GM19238 (cell line): ENCODE measurements around the gene AGBL4.

ENCODE experiments used
- DNase-seq: peaks from one replicate; pipeline ENCODE4 v3.0.0; 2011; ENCODE audit warnings: low spot score; ENCODE audit not compliant: insufficient read length

Gene AGBL4

DNA sequence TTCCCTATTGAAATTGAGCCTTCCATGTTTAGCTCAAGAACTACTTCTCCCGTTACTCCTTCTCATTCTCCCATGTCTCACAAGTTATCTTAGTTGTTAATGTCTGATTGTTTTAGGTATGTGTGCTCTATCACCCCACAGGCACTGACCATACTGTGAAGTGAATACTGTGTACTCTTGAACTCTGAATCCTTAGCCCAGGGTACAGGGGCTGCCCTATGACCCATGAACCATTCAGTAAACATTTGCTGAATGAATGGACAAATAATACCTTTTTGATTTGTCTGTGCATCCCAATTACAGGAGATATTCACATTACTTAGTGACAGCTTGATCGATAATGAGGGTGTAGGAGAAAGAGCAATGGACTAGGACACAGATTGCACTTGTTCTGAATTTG is 1077.7 kb downstream of the AGBL4 start:
- no peak for DNase-seq

DNA sequence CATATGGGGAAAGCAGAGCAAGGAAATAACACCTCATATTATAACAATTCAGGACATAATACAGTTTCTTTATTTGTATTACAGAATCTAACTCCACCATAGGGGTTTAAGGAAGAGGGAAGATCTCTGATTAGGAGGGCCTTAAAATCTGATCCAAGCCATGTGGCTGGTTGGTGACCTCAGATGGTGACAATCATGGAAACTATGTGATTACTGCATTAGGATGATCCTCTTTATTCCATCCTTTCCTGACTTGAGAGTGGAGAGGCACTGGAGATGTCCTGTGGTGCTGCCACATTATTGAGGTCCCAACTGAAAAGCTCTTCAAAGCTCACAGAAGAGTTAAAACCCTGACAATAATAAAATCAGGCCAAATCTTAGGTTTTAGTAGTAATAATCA is 1078.9 kb downstream of the AGBL4 start:
- no peak for DNase-seq

DNA sequence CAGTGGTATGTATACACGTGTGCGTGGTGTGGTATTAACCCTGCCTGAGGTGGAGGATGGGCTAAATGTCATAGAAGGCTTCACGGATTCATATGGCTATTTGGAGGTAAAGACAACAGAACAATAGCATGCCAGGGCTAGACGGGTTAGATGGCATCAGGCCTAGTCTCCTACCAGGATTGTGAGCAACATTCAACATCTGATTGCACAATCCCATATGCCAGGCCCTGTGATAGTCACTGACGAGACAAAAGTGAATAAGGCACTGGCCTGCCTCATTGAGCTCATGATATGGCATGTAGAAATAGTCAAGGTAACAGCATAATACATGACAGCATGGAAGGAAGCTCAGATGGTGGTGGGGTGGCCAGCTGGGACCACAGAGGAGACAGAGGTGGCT is 1079.9 kb downstream of the AGBL4 start:
- no peak for DNase-seq

DNA sequence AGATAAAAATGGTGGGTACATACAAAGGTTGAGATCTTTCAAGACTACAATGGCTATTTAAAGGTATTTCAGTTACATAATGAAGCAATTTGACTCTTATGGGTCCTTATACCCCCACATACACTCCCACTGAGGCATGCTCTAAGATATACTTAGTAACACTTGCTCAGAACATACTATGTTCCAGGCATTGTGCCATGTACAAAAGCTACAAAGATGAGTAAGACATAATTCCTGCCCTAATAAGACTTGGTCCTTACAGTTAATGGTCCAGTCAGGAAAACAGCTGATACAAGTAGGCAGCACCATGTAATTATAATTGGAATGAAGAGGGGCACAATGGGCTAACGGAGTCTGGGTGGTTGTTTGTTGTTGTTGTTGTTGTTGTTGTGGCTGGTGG is 1080.4 kb downstream of the AGBL4 start:
- DNase-seq = no peak

DNA sequence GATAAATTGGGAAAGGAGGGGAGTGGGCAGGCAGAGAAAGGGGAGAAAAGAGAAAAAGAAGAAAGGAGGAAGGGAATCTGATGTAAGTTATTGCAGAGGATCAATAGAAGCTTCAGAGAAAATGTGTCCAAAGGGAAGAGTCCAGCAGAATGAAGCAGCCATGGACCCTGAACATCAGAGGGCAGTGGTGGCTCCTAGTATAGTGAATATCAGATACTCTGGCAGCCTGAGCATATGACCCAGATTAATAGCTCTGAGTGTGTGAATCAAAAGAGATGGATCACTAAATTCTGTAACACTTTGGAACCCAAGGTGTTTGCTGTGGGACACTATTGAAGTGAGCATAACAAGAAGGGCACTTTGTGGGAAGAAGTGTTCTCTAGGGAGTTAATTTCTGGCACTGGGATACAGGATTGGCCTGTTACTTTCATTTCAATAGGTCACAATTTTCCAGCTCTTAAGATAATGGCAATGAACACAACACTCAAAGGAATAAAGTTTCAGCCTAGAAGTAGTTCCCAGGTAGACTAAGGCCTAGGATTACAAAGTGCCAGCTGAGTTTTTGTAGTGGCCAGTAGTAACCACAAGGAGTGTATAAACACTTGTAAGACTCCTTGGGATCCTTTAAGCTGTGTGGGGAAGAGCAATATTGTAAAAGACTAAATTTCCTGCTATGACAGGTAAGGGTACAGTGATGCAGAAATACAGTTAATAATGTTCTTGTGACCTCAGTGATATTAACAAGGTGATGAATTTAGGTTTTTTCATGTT is 1082.6 kb downstream of the AGBL4 start:
- no peak for DNase-seq

DNA sequence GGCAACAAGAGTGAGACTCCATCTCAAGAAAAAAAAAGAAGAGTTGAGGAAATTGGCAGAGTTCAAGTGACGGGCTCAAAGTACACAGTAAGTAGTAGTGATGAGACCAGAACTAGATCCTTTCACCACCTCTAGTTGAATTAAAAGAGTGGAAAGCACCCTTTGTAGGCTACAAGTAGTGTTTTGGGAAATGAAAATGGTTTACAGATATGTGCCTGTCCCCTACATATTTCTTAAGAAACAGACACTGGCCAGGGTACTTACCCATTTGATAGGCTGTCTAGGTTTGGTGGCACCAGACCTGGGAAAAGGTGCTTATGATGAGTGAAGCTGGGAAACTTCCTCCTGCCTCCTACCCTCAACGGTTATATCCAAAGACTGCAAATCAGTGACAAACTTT is 1083.4 kb downstream of the AGBL4 start:
- no peak for DNase-seq

DNA sequence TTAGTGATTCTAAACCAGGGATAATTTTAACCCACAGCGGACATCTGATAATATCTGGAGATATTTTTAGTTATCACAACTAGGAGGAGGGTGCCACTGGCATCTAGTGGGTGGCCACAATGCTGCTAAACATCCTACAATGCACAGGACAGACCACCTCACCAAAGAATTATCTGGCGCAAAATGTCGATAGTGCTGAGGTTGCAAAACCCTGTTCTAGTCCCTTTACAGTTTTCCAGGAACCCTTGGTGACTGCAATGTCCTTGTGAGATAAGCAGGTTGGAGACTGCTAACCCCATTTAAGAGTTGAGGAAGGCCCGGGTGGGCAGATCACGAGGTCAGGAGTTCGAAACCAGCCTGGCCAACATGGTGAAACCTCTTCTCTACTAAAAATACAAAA is 1083.9 kb downstream of the AGBL4 start:
- DNase-seq = no peak

DNA sequence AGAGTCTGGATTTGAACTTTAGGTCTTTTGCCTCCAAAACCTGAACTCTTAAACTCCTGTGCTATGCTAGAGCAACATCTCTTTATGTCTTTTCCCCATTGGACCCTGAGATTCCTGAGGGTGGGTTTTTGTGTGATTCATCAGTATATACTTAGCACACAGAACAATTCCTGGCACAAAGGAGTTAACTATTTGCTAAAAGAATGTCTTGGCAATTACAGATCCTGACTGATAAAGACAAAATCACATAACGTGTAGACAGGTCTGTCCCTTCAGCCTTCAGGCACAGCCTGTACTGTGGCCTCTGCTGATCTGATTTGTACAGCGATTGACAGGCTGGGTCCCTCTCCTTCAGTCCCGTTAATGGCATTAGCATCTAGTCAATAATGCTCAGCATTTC is 1084.7 kb downstream of the AGBL4 start:
- no peak for DNase-seq

DNA sequence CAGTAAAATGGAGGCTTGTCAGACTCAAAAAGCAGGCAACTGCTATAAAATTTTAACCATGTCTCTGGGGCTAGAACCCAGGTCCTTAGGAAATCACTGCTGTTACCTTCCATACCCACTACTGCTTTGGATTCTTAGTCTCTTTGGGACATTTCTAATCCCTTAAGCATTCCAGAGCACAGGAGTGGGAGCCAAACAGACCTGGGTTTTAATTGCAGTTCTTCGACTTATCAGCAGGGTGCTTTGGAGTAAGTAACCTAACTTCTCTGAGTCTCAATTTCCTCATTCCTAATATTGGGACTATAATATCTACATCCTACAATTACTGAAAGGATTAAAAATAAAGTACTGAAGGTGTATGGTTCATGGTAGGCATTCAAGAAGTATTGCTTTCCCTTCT is 1086.0 kb downstream of the AGBL4 start:
- no peak for DNase-seq

DNA sequence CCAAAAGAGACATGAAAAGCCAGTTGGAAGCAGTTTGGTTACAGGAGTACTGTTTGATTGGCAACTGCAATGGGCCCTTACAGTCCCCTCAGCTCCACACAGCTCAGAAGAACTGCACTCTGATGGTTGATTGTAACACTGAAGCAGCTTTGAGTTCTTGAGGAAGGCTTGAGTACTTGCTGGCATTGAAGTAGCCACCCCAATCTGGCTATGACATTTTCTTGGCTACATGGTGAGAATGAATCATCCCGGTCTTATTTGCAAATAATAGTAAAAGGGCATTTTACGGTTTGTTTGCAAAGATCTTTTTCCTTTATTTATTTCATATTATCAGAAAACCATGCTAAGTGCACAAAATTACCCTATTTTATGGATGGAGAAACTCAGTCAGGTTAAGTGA is 1087.3 kb downstream of the AGBL4 start:
- no peak for DNase-seq

DNA sequence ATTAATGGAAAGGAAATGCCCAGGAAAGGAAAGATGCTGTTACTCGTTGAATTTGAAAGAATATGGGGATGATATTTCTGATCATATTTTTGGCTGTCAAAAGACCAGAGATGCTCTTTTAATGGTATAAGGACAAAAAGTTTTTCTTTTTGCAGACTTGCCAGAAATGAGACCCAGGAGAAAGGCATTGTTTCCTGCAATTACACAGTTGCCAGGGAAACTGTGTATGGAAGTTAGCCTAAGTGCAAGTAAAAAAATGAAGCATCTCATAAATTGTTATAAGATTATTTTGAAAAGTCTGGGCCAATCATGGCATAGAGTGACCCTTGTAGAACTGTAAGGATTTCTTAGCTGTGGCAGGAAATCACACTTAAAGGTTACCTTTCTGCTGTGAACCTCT is 1091.4 kb downstream of the AGBL4 start:
- DNase-seq = no peak

DNA sequence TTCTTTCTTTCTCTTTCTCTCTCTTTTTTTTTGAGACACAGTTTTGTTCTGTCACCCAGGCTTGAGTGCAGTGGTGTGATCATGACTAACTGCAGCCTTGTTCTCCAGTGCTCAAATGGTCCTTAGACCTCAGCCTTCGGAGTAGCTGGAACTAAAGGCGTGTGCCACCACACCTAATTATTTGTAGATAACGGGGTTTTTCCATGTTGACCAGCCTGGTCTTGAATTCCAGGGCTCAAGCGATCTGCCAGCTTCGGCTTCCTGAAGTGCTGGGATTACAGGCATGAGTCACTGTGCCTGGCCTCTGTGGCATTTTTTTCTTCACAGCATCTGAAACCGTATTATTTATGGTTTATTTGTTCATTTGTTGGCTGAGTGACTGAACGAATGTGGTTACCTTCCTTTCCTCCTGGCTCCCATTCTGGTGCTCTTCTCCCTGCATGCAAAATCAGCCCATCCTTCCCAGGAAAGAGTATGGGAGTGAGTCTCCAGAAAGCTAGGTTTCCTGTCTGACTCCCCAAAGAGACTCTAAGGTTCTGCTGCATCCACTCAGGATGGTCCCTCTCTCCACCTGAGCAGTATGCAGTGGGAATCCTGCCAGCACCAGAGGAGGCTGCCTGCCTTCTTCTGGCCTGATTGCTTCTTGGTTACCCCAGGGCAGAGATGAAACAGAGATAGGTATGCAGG is 1092.1 kb downstream of the AGBL4 start:
- no peak for DNase-seq

DNA sequence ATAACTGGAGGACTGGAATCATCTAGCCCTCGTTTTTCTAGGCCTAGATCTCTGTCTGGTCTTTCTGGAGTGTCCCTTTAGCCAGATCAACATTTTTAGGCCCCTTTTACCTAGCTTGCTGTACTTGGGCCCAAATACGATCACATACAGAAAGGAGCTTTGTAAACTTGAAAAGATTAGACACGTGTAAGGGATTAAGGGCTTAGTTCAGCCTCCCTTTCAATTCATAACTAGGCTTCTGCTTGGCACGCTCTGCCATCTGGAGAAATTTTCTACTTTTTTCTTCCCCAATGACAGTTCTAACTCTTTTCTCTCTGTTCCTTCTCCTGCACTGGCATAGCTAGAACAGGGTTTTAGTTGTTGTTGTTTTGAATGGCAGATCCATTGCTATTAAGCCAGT is 1093.7 kb downstream of the AGBL4 start:
- no peak for DNase-seq

DNA sequence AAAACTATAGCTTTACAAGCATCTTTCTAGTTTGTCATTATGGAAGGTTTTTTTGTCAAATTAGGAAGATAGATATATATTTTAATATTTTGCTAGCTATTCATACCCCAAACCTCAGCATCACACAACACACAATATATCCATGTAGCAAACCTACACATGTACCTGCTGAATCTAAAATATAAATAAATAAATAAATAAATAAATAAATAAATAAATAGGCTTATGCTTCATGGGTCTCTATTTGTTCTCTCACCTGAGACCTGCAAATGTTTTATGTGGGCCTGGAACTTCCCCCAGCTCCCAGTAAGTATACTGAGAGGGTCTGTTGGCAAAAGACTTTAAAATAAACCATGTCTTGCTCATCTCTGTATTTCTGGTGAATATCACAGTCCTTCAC is 1099.7 kb downstream of the AGBL4 start:
- DNase-seq = no peak

DNA sequence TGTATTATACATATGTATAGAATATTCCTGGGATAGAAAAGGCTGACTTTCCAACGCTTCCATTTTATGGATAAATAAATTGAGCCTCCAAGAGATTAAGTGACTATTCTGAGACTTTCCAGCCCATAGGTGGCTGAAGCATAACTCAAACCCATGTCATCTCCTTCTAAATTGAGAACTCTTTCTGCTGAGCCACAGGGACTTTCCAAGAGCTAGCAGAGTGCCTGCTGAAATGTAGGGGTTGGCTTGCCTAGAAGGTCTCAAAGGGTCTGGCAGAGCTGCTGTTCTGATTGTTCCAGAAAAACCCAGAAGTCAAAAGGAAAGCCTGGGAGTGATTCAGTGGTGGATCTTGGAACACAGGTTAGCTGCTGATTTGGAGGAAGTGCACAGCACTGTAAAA is 1100.6 kb downstream of the AGBL4 start:
- DNase-seq = no peak

DNA sequence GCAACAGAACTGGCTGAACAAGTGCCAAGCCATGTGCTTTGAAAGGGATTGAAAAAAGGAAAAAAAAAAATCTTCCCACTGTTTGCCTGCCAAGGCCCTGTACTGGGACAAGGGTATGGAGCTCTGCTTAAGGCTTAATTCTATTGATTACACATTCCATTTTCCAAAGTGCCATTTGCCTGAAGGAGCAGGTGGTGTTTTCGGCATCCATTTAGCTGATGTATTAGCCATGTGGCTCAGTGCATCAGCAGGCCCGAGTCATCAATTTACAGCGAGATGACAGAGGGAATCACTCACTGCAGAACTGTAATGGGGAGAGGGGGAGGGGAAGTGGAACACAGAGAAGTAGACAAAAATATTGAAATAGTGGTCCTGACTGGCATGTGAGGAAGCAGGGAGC is 1102.9 kb downstream of the AGBL4 start:
- no peak for DNase-seq

DNA sequence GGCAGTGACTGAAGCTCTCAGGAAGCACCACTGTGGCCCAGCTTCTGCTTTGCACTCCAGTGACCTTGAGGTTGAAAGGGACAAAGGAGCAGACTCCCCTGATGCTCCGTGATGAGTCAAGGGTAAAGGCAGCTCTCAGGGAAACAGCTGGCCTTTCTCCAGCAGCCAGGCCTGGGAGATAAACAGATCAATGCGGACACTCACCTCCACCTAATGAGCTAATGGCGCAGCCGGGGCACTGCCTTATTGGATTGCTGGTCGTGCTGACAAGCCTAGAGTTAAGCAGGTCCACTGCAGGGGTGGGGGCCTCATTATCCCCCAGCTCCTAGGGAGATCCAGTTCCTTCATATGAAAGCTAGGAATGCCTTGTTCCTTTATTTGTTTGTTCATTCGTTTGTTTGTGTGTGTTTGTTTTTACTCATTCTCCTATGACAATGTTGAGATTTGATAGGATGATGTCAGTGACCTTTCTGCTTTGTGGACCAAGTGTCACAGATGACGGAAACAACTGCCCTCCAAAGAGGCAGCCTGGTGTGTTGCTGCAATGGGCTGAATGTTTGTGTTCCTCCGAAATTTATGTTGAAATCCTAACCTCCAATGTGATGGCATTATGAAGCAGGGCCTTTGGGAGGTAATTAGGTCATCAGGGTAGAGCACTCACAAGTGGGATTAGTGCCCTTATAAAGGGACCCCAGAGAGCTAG is 1105.7 kb downstream of the AGBL4 start:
- no peak for DNase-seq

DNA sequence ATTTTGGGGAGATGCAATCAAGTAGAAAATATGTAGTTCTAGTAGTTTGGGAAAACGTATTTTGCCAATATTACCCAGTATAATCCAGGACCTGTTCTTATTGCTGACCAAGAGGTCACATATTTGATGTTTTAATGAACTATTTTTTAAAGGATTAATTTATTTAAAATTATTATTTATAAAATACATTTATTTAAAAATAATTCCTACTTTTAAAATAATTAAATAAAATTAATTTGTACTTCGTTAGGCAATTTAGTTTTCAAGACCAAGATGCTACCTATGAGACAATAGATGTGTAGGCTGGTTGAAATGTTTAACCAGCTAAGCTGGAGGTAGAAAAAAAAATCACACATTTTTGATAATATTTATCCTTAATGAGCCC is 1106.7 kb downstream of the AGBL4 start:
- no peak for DNase-seq

DNA sequence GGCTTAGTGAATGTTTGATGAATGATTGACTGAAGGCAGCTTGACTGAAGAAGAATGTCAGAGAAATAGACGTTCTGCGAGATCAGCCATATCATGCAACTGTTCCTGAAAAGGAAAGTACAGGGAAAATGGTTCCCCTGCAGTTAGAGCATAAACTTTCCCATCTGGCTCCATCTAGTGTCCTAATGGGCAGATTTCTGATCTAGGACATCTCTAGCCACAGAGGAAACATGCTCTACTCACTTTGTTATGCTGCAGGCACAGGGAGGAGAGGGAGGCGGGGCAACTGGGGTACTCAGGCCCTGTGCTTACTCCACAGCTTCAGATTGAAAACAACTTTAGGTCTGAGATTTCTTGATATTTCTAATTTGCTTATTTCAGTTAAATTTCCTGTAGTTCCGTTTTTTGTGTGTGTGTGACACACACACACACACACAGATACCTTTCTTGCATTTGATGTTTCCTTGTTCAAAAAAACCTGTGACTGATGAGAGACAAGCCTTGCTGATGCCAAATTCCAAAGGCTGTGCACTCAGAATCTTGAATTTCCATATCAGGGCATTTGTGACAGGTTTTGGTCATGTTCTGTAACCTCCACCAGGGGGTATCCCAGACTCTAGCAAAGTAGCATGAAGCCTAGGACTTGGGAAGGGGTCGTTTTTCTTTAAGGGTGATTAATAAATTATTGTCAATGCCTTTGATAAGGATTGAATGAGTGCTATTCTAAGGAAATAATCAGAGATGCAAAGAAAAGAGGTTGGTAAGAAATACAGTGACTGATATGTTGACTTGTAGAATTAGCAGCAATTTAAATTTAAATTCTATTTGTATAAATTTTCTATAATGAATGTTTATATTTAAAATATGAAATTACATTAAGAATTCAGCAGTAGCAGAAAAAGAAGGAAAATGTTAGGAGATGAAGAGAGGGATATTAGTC is 1107.4 kb downstream of the AGBL4 start:
- no peak for DNase-seq

DNA sequence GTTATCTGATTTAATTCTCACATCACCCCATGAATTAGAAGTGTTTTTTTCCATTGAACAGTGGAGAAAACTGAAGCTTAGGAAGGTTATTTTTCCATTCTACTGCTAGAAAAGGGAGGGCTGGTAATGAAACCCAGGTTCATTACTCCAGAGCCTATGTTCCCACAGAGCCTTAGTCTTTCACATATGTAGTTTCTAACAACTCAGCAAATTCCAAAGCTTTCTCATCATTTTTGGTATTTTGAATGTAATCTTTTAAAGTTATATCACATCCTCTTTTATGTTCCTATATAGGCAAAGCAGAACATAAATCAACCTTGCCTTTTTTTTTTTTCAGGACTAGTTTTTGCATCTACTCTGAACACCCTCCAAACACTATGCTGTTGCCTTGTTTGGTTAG is 1115.1 kb downstream of the AGBL4 start:
- no peak for DNase-seq

DNA sequence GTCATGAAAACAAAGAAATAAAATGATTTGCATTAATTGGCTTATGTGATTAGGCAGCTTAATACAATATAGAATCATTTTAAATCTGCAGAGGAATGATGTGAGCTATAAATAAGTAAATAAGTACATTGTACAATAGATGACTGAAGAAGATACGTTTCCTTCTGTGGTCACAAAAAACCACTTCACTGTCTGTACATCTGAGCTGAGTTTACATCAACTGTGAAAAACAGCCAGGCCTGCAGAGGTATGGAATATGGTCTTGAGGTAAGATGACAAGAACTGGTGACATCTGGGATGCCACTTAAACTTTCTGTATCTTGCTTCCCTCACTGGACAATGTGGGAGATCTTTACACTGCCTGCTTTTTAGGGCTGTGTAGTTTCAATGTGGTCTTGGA is 1117.0 kb downstream of the AGBL4 start:
- no peak for DNase-seq

DNA sequence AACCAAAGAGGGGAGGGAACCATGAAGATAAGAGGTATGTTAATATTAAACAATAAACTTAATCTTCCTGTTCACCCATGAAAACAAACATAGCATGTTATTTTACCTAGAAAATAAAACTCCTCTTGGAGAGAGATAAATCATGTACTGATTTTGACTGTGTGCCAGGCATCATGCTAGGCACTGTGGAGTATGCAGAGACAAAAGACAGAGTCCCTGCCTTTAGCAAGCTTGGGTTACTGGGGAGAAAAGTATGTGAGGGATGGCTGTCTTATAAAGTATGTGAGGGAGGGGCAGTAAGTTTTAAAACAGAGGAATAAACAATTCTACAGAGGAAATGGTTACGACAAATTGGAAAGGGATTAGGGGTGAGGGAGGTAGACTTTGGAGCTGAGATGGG is 1117.6 kb downstream of the AGBL4 start:
- DNase-seq = no peak
